Measurements from ENCODE around the gene WDR33. TPM values are rescaled to one million over a fixed set of nuclear protein-coding genes. Genes with fewer than 3 reads are reported as not detected.

Gene WDR33
- total RNA-seq, 4 donors from 2014 or later: 35.2 to 48.0 (median 36.6) TPM

DNA sequence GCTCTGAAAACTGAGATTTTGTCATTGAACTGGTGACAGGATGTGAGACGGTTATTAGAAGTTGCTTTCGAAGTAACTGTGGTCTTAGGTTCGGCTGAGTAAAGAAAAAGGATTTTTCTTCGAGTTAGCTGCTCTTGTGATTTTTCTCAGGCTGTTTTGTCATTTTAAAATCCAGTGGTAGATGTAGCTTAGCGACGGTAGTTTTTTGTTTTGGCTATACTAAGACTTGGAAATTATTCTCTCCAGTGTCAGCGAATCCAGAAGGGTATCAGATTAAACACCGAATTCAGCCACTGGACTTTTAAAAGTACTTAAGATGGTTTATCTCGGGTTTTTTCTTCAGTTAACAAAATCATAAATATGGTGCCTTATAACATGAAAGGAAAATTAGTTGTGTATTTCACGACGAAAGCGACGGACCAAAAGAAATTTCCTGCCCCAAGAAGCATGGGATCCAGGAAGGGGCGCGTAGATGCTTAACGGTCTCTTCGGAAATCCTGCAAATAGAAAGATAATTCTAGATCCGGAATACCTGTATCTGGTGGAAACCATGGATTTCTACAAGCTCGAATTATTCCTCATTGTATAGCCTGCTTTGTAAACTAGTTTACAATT, 108.5 kb downstream of the WDR33 start:
- peak overlapping the region; percentile 14 to 89 (median 63) for H3K4me3 ChIP-seq
- no peak for DNase-seq
- 62 to 71% methylated on average over 19 of the region's 19 CpGs for WGBS, 2 donors (ENCODE audit: low coverage in 1 of 2)
- H3K4me1 ChIP-seq: peaks cover 11 to 35% (median 20%) of the 10 kb centered on the region in 4 donors
- in situ Hi-C loops (cut with MboI; ENCODE audit: low pct_ligation_motif_present in 1 of 4, low pct_unique_long_range_greater_than_20kb in 1 of 4, low sequenced_read_pairs in 3 of 4) (no loop called here), intact Hi-C loops (cut with DNase I; ENCODE audit: low total_unique reads) (no loop called here)
- TF ChIP-seq POLR2AphosphoS5 (IDR thresholded peaks at IDR 0.05) (no peak), POLR2A (IDR thresholded peaks at IDR 0.05) (no peak)
- TF ChIP-seq, protein P1, sequence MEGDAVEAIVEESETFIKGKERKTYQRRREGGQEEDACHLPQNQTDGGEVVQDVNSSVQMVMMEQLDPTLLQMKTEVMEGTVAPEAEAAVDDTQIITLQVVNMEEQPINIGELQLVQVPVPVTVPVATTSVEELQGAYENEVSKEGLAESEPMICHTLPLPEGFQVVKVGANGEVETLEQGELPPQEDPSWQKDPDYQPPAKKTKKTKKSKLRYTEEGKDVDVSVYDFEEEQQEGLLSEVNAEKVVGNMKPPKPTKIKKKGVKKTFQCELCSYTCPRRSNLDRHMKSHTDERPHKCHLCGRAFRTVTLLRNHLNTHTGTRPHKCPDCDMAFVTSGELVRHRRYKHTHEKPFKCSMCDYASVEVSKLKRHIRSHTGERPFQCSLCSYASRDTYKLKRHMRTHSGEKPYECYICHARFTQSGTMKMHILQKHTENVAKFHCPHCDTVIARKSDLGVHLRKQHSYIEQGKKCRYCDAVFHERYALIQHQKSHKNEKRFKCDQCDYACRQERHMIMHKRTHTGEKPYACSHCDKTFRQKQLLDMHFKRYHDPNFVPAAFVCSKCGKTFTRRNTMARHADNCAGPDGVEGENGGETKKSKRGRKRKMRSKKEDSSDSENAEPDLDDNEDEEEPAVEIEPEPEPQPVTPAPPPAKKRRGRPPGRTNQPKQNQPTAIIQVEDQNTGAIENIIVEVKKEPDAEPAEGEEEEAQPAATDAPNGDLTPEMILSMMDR (IDR thresholded peaks at IDR 0.05): no peak
- H3K9me3 ChIP-seq: no peaks in the 10 kb centered on the region
- no peaks in the 10 kb centered on the region for H3K27me3 ChIP-seq
- peaks cover 0 to 8% (median 4%) of the 10 kb centered on the region in 4 donors for H3K36me3 ChIP-seq
- H3K27ac ChIP-seq: peak overlapping the region; percentile 93 to 99 (median 96)

DNA sequence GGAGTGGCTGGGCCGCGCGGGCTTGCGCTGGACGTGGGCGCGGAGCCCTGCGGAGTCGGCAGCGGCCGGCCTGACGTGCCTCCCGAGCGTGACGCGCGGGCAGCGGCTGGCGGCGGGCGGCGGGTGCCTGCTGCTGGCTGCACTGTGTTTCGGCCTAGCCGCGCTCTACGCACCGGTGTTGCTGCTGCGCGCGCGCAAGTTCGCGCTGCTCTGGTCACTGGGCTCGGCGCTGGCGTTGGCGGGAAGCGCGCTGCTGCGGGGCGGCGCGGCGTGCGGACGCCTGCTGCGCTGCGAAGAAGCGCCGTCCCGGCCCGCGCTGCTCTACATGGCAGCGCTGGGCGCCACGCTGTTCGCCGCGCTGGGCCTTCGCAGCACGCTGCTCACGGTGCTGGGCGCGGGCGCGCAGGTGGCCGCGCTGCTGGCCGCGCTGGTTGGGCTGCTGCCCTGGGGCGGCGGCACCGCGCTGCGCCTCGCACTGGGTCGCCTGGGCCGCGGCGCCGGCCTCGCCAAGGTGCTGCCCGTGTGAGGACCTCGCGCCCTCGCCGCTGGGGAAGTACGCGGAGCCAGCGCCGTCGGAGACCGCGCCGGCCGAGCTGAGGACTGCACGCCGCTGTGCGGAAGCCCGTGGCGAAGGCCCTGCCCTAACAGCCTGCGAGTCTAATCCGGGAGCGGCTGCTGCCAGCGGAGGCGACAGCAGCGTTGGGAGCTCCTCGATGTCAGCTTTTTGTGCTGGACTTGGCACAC, 109.1 kb downstream of the WDR33 start:
- in situ Hi-C loops (cut with MboI; ENCODE audit: low pct_ligation_motif_present in 1 of 4, low pct_unique_long_range_greater_than_20kb in 1 of 4, low sequenced_read_pairs in 3 of 4) (no loop called here), intact Hi-C loops (cut with DNase I; ENCODE audit: low total_unique reads) (loop anchor here (1.0 kb wide), 1 partner anchor 62 kb away; no protein-coding TSS in a partner anchor)
- Histone ChIP-seq H3K4me3 (peak overlapping the region; percentile 55 to 89 (median 67)), H3K27me3 (no peaks in the 10 kb centered on the region), H3K27ac (peak overlapping the region; percentile 93 to 99 (median 96)), H3K9me3 (no peaks in the 10 kb centered on the region), H3K4me1 (peaks cover 11 to 35% (median 20%) of the 10 kb centered on the region in 4 donors), H3K36me3 (peaks cover 0 to 8% (median 3%) of the 10 kb centered on the region in 4 donors)
- WGBS, 2 donors (ENCODE audit: low coverage in 1 of 2): 1% methylated on average over 57 of the region's 108 CpGs; no CpG with 5 or more reads in 1 of the 2 donors
- peak; percentile 85 for DNase-seq
- TF ChIP-seq, protein P1 (IDR thresholded peaks at IDR 0.05): peak; percentile 29 to 47 (median 36)
- no peak for TF ChIP-seq EP300 (IDR thresholded peaks at IDR 0.05; ENCODE audit: low read depth)
- peak in 2 of 3 donors; percentile 83 to 87 for TF ChIP-seq POLR2AphosphoS5 (IDR thresholded peaks at IDR 0.05)
- peak; percentile 66 for TF ChIP-seq POLR2A (IDR thresholded peaks at IDR 0.05)

GRCh38 chr2:127701193-127701650, 109.7 kb downstream of the WDR33 start, which contains the start of gene SFT2D3:
Gene SFT2D3 (plus strand): TSS chr2:127701497. CDS start chr2:127701529, 32 bp downstream.
- peak; percentile 95 for DNase-seq
- intact Hi-C loops (cut with DNase I; ENCODE audit: low total_unique reads): loop anchor here (1.0 kb wide), 1 partner anchor 61 kb away; no protein-coding TSS in a partner anchor
- Histone ChIP-seq H3K4me1 (peaks cover 11 to 35% (median 20%) of the 10 kb centered on the region in 4 donors), H3K4me3 (peak within 1 kb of the TSS; percentile 55 to 89 (median 67)), H3K36me3 (peaks cover 0 to 2% (median under 1%) of the 10 kb centered on the region in 4 donors), H3K27me3 (no peaks in the 10 kb centered on the region), H3K27ac (peak within 1 kb of the TSS; percentile 93 to 99 (median 96)), H3K9me3 (no peaks in the 10 kb centered on the region)
- 0% methylated on average over 3 to 6 of the region's 44 CpGs for WGBS, 2 donors (ENCODE audit: low coverage in 1 of 2)
- TF ChIP-seq POLR2A (IDR thresholded peaks at IDR 0.05): peak; percentile 96
- TF ChIP-seq, protein P1 (IDR thresholded peaks at IDR 0.05): peak in 1 of 5 experiments; percentile 14
- TF ChIP-seq EP300 (IDR thresholded peaks at IDR 0.05; ENCODE audit: low read depth): no peak
- TF ChIP-seq POLR2AphosphoS5 (IDR thresholded peaks at IDR 0.05): peak; percentile 85 to 96 (median 94)
- in situ Hi-C loops (cut with MboI; ENCODE audit: low pct_ligation_motif_present in 1 of 4, low pct_unique_long_range_greater_than_20kb in 1 of 4, low sequenced_read_pairs in 3 of 4): no loop called here
